Measurements from ENCODE around the gene IGF2R.

- TF ChIP-seq POLR2A (IDR thresholded peaks at IDR 0.05; ENCODE audit: low read depth, low read length): no peak
- TF ChIP-seq POLR2AphosphoS5 (IDR thresholded peaks at IDR 0.05; ENCODE audit: low read depth, low read length): no peak
Measured at GRCh38 chr6:159943101-159943632, 25.7 kb upstream of the IGF2R start.

All from GM12892 (cell line).